ENCODE measurements around the gene JPH3.

Gene JPH3

DNA sequence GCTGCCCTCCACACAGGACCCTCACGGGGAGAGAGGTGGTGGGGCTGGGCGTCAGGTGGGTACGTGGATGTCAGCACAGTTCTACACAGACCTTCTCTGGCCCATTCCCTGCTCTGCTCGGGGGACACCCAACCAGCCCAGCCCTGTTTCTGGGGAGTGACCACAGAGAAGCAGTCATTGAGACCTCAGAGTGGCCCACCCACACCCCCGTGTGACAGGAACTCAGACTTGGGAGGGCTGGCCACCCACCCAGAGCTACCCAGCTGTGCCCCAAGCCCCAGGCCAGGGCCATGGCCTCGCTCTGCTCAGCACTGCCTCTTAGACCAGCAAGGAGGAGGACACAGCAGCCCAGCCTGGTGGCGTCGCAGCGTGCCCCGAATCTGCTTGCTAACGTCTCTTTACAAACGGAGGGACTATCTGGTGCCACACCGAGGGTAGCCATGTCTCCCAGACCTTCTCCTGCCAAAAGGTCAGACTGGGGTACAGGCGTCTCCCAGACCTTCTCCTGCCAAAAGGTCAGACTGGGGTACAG, 85.8 kb downstream of the JPH3 start:
- no peak overlapping the region for H3K27ac Mint-ChIP-seq

DNA sequence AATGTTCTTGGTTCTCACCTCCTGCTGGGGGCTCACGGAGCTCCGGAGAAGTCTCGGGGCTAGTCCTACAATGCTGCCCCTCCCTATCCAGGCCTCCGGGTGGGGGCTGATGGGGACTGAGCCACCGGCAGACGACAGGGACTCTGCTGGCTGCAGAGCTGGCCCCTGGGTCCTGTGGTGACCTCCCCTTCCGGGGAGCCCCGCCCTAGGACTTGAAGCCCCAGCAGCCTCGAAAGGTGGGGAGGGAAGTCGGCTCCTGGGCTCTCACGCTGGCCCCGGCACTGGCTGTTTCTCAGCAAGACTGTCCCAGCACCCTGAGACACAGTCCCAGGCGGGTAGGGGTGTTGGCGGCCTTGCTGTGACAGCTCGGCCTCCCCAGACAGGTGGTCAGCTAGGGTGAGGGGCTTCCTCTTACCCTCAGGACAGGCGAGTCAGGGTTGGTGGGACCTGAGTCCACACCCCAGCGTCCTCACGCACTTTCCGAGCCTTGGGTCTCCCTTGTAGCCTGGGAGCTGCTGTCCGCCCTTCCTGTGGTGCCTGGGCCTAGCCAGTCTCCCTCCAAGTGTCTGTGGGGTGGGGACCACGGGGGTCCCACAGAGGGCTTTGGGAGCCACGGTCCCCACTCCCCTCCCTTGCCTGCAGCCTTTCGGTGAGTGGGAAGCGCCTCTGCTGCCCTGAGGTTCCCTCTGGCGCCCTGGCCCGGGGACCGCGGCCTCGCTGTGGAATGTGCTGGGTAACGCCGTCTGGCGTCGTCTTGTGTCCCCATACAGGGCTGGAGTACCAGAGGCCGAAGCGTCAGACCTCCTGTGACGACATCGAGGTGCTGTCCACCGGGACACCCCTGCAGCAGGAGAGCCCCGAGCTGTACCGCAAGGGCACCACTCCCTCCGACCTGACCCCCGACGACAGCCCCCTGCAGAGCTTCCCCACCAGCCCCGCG, 86.8 kb downstream of the JPH3 start:
- Mint-ChIP-seq H3K4me3 (no peak overlapping the region), H3K27ac (no peak overlapping the region), H3K9me3 (no peaks in the 10 kb centered on the region), H3K4me1 (no peaks in the 10 kb centered on the region), H3K27me3 (ENCODE audit: low read depth) (no peaks in the 10 kb centered on the region), H3K36me3 (ENCODE audit: low read depth) (no peaks in the 10 kb centered on the region)
- TF ChIP-seq, protein P1, sequence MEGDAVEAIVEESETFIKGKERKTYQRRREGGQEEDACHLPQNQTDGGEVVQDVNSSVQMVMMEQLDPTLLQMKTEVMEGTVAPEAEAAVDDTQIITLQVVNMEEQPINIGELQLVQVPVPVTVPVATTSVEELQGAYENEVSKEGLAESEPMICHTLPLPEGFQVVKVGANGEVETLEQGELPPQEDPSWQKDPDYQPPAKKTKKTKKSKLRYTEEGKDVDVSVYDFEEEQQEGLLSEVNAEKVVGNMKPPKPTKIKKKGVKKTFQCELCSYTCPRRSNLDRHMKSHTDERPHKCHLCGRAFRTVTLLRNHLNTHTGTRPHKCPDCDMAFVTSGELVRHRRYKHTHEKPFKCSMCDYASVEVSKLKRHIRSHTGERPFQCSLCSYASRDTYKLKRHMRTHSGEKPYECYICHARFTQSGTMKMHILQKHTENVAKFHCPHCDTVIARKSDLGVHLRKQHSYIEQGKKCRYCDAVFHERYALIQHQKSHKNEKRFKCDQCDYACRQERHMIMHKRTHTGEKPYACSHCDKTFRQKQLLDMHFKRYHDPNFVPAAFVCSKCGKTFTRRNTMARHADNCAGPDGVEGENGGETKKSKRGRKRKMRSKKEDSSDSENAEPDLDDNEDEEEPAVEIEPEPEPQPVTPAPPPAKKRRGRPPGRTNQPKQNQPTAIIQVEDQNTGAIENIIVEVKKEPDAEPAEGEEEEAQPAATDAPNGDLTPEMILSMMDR (IDR thresholded peaks at IDR 0.05; ENCODE audit: unreplicated experiment in 3 of 3), result no peak

More for the DNA sequence above, 85.8 kb downstream of the JPH3 start:
- TF ChIP-seq, protein P1 (IDR thresholded peaks at IDR 0.05; ENCODE audit: unreplicated experiment in 3 of 3), result no peak
- H3K27me3 Mint-ChIP-seq (ENCODE audit: low read depth), result no peaks in the 10 kb centered on the region
- no peak overlapping the region for H3K4me3 Mint-ChIP-seq
- no peaks in the 10 kb centered on the region for H3K36me3 Mint-ChIP-seq (ENCODE audit: low read depth)
- H3K9me3 Mint-ChIP-seq, result no peaks in the 10 kb centered on the region
- no peaks in the 10 kb centered on the region for H3K4me1 Mint-ChIP-seq

DNA sequence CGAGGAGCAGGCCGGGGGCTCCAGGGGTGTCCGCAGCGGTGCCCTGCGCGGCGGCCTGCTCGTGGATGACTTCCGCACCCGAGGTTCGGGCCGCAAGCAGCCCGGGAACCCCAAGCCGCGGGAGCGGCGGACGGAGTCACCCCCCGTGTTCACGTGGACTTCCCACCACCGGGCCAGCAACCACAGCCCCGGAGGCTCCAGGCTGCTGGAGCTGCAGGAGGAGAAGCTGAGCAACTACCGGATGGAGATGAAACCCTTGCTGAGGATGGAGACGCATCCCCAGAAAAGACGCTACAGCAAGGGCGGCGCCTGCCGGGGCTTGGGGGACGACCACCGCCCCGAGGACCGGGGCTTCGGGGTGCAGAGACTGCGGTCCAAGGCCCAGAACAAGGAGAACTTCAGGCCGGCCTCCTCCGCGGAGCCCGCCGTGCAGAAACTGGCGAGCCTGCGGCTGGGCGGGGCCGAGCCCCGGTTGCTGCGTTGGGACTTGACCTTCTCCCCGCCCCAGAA, 87.7 kb downstream of the JPH3 start:
- Mint-ChIP-seq H3K27ac (no peak overlapping the region), H3K36me3 (ENCODE audit: low read depth) (no peaks in the 10 kb centered on the region), H3K9me3 (no peaks in the 10 kb centered on the region), H3K4me1 (peaks cover 5% of the 10 kb centered on the region), H3K27me3 (ENCODE audit: low read depth) (no peaks in the 10 kb centered on the region), H3K4me3 (no peak overlapping the region)
- TF ChIP-seq, protein P1 (IDR thresholded peaks at IDR 0.05; ENCODE audit: unreplicated experiment in 3 of 3), result no peak

DNA sequence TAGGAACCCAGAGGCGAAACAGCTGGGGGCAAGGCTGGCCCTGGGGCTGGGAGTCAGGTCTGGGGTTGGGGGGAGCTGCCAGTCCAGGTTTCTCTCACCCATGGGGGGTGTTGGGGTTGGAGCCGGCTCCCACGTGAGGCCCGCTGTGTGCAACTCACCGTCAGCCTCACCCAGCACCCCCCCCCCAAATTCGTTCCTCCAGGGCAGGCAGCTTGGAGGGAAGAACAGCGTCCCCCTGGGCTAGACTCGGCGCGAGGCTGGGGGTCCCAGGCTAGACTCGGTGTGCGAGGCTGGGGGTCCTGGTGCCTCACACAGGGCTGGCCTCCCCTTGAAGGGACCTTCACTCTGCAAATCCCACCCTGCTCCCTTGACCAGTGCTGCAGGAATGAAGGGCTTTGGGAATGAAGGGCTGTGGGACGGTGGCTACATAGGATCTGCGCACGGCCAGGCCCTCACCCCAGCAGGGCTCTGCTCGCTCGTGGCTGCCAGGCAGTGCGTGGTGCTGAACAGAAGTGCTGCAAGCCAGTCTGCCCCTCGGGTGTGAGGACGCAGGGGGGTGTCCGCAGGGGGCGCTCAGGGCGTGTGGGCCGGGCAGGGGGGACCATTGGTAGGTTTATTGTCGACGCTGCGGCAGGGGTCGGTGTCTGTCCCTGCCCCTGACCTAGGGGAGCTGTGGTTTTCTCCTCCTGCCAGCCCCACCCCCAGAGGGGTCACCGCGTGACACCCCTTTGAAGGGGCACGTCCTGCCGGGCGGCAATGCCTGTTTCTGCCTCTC, 88.8 kb downstream of the JPH3 start:
- Mint-ChIP-seq H3K36me3 (ENCODE audit: low read depth) (no peaks in the 10 kb centered on the region), H3K27ac (no peak overlapping the region), H3K4me3 (no peak overlapping the region), H3K27me3 (ENCODE audit: low read depth) (no peaks in the 10 kb centered on the region), H3K9me3 (no peaks in the 10 kb centered on the region), H3K4me1 (peaks cover 7% of the 10 kb centered on the region)
- TF ChIP-seq, protein P1 (IDR thresholded peaks at IDR 0.05; ENCODE audit: unreplicated experiment in 3 of 3), result no peak

DNA sequence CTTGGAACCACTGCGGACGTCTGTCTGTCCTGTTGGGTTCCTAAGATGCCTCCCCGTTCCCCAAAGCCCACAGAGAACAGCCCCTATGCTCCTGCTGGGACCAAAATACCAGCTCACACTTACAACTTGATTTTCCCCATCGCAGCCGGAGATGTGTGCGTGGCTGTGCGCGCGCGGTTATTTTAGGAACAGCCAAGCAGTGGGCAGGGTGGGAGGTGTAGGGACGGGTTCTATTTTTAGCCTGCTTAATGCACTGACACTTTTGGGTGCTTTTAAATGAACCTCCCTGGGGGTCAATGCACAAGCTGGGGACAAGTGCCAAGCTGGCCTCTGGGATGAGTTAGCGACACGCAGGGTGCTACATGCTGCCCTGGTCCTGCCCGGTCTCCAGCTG, 89.4 kb downstream of the JPH3 start:
- Mint-ChIP-seq H3K36me3 (ENCODE audit: low read depth) (peaks cover 5% of the 10 kb centered on the region), H3K27me3 (ENCODE audit: low read depth) (no peaks in the 10 kb centered on the region), H3K4me3 (no peak overlapping the region), H3K9me3 (no peaks in the 10 kb centered on the region), H3K27ac (no peak overlapping the region), H3K4me1 (peaks cover 7% of the 10 kb centered on the region)
- TF ChIP-seq, protein P1 (IDR thresholded peaks at IDR 0.05; ENCODE audit: unreplicated experiment in 3 of 3), result no peak
